GM19463 (cell line): Measurements from ENCODE around the gene NEAT1.
A peak's percentile ranks its signal among the peaks of the same experiment; 100 is the strongest.

Source experiments
- ATAC-seq: cut with Tn5 transposase; IDR thresholded peaks from one replicate; pipeline ENCODE4 v1.9.1; 2021; ENCODE audit warnings: mild to moderate bottlenecking, moderate library complexity; ENCODE audit not compliant: unreplicated experiment

Gene NEAT1

DNA sequence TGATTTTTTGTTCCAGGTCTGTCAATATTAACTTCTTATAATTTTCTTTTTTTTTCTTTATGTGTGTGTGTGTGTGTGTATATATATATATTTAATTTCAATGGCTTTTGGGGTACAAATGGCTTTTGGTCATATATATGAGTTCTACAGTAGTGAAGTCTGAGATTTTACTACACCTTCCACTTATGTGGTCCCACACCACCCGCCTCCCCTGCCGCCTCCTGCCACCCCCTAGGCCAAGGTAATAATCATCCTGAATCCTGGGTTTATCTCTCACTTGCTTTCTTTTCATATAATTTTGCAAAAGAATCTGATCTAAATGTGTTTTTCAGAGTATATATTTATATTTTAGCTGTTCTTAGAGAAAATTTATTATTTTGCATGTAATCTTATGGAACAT is 11.1 kb downstream of the NEAT1 start:
- no peak for ATAC-seq

DNA sequence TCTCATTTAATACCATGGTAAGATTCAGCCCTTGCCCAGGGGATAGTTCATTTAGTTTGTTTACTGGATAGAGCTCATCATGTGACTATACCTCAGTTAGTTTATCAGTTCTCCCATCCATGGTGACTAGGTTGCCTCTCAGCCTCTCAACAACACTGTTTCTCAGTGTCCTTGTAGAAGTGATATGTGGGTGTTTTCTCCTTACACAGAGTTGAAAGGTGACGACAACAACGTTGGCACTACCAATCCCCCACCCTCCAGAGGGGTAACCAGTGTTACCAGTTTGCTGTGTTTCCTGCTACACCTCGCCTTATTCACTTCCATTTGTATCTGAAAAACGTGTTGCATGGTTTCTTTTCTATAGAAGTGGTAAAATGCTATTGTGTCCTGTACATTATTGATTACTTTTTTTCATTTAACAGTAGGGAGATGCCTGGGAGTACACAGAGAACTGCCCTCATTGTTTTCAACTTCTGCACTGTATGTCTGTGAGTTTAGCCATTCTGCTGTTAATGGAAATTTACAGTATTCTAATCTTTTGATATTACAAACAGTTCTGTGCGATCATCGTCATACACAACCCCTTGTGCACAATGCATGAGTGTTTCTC is 11.6 kb downstream of the NEAT1 start:
- ATAC-seq: no peak

DNA sequence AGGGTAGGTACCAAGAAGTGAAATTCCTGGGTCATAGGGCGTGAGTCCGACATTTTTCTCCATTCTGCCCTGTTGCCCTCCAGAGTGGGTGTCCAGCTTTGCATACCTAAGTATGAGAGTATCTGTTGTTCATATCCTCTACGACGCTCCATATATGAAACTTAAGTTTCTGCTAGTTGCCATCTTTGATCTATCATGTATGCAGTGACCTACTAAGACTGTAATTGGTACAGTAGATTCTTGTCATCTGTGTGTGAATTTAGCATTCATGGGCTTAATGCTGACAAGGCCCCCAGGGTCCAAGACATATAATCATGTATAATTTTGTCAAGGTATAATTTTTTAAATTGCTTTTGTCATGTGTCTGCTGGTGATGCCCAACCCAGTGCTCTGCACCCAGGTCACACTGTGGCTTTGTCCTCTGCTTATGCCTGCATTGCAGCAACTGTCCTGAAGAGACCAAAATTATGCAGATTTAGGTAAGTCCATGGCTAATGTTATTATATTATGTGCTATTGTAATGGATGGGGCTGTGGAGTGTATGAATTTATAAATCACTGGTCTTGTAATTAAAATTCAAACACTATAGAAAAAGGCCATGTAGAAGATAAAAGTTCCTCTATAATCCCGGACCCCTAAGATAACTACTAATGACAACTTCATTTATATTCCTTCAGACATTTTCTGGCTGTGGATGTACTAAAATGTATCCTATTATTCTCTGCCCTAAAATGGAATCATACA is 12.2 kb downstream of the NEAT1 start:
- no peak for ATAC-seq

DNA sequence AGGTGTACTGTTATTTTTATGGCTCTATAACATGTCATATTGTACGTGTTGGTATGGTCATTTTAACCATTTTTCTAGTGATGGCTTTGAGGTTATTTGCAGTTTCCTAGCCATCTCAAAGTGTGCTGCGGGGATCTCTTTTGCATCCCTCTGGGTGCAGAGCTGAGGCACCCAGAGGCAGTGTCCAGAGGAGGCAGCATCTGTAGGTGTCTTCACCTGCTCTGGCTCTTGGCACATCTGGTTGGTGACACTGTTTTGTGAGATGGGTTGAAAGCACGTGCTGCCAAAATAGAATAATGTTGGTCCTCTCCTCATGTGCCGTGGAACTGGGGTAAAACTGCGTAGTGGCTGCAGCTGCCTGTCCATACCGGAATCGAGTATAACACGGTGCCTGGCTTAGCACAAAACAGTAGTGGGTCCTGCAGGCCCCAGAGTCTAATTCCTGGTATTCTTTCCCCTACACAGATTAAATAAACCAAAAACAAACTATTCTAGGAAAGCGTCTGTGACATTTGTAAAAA is 12.9 kb downstream of the NEAT1 start:
- no peak for ATAC-seq

GRCh38 chr11:65435981-65436411 is 13.4 kb downstream of the NEAT1 start:
- ATAC-seq: no peak

DNA sequence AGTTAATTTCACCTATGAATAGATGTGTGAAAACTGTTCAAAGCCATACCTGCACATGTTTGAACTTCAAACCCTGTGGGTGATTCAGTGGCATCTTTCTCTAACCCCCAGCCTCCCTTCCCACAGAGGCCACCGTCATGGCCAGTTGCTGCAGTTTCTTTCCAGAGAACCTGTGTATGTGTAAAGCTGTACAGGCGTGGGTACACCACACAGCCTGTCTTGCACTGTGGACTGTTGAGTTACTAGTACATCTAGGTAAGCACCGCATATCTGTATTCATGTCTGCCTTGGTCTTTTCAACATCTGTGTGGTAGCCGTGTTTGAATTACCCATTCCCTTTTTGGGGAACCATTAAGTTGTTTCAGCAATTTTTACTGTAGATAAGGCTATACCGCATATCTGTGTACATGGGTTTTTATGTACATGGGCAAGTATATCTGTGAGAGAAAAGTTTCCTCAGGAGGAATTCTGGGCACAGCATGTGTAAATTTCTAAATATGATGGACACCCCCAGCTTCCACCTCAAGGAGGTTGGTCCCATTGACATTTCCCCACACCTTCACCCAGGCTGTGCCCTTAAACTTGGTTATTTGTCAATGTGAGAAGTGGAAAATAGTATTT is 13.9 kb downstream of the NEAT1 start:
- ATAC-seq: no peak

DNA sequence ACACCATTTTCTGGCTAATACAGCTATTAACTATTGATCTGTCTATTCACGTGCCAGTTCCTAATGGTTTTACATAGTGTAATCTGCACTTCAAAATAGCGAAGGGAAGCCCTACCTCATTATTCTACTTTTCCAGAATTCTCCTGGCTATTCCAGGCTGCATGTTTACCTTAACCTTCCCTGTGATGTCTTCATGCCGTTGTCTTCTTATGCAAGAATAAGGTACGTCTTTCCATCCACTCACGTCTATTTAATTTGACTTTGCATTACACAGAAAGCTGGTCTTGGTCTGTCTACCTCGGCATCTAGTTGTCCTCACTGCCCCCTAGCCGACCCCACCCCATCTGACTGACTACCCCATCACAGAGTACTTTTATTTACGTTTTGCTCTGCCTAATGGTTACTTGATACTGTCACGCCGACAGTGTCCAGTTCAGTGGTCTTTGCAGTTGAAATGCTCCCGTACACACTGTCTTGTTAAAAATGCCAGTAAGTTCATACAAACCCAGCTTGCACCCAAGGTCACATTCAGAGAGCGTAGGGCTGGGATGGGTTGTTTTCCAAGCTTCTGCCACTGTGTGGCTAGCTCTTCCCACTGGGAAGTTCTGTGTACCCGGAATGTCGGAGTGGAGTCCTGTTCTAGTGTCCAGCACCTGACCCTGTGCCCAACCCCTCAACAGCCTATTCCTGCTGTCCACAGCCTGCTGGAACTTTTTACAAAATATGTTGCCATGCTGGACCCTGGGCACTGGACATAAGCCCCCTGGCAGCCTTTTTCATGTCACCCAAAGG is 15.0 kb downstream of the NEAT1 start:
- no peak for ATAC-seq

- no peak for ATAC-seq
Measured at GRCh38 chr11:65438257-65439151, 15.9 kb downstream of the NEAT1 start.

- no peak for ATAC-seq
Measured at GRCh38 chr11:65439331-65440181, 17.0 kb downstream of the NEAT1 start.

- ATAC-seq: peak; percentile 62
Measured at GRCh38 chr11:65440831-65441499, 18.4 kb downstream of the NEAT1 start.

GRCh38 chr11:65442842-65443331 is 20.3 kb downstream of the NEAT1 start:
- ATAC-seq: no peak

- ATAC-seq: no peak
Measured at GRCh38 chr11:65444314-65445051, 21.9 kb downstream of the NEAT1 start.

GRCh38 chr11:65445101-65445603 is 22.6 kb downstream of the NEAT1 start:
- no peak for ATAC-seq

- no peak for ATAC-seq
Measured at GRCh38 chr11:65445604-65446445, 23.2 kb downstream of the NEAT1 start.

DNA sequence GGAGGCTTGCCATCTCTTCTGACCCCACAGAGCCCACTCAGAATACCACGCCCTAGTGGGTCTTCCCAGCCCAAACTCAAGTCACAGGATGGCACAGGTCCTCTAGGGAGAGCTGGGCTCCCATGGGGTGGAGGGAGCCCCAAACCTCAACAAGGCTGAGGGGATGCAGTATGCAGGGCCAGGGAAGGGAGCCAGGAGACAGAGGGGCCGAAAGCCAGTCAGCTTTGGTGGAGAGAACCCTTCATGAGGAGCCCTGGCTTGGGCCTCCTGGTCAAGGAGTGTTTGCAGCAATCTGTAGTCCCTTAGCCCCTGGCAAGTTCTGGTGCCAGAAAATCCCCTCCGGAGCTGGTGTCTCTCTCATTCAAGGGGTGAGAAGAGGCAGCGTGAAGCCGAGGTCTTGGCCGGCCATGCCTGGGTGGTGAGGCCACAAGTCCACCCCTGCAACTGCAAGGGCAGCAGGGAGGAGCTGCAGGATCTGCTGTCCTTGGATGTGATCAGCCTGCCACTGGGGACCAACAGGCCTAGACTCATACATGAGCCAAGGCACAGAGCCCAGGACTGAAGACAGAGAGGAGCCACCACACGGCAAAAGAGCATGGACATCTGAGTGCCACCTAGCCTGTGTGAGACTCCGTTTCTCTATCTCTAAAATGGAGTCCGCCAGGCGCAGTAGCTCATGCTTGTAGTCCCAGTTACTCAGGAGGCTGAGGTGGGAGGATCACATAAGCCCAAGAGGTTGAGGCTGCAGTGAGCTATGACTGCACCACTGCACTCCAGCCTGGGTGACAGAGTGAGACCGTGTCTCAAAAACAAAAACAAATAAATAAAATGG is 24.1 kb downstream of the NEAT1 start:
- no peak for ATAC-seq

DNA sequence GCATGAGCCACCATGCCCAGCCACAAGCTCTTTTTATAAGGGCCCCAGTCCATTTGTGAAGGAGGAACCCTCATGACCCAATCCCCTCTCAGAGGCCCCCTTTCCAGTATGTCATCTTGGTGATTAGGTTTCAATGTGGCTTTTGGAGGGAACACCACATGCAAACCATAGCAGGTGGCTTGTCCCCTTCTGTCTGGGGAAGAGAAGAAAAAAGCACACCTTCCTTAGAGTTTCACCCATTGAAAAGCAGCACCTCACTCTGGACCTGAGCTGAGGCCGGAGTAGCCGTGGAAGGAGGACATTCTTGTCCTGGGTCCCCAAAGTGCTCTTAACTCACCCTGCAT is 25.4 kb downstream of the NEAT1 start:
- no peak for ATAC-seq
